H9 (cell line): ENCODE measurements around the gene MAN1A1. TPM values are rescaled to one million over a fixed set of nuclear protein-coding genes. Genes with fewer than 3 reads are reported as not detected.

Source experiments
- DNase-seq: peaks from one replicate; pipeline ENCODE4 v3.0.0-alpha.2; 2017
- H2AFZ ChIP-seq: one replicate; pipeline ENCODE4 v1.6.1; 2013; ENCODE audit warnings: mild to moderate bottlenecking, low read length, control low read depth, moderate library complexity
- H2AK5ac ChIP-seq: 2 replicates; pipeline ENCODE4 v1.6.1; 2013; ENCODE audit warnings: low read length, control low read depth, mixed read lengths; ENCODE audit not compliant: insufficient read length
- H2BK120ac ChIP-seq: one replicate; pipeline ENCODE4 v1.6.1; 2013; ENCODE audit warnings: low read depth, mild to moderate bottlenecking, low read length, control low read depth, inconsistent platforms; ENCODE audit not compliant: poor library complexity, severe bottlenecking
- H2BK12ac ChIP-seq: 2 replicates; pipeline ENCODE4 v1.6.1; 2013; ENCODE audit warnings: low read length, control low read depth, mixed read lengths, low read depth; ENCODE audit not compliant: insufficient read length
- H2BK15ac ChIP-seq: 2 replicates; pipeline ENCODE4 v1.6.1; 2013; ENCODE audit warnings: low read depth, low read length, control low read depth
- H2BK20ac ChIP-seq: one replicate; pipeline ENCODE4 v1.6.1; 2013; ENCODE audit warnings: low read depth, mild to moderate bottlenecking, low read length, control low read depth, inconsistent platforms; ENCODE audit not compliant: poor library complexity, severe bottlenecking
- H2BK5ac ChIP-seq: 2 replicates; pipeline ENCODE4 v1.6.1; 2013; ENCODE audit warnings: low read length, control low read depth, mixed read lengths; ENCODE audit not compliant: insufficient read length
- H3K14ac ChIP-seq: 2 replicates; pipeline ENCODE4 v1.6.1; 2013; ENCODE audit warnings: low read length, control low read depth; ENCODE audit not compliant: insufficient read depth
- H3K18ac ChIP-seq: 2 replicates; pipeline ENCODE4 v1.6.1; 2013; ENCODE audit warnings: low read depth, mild to moderate bottlenecking, mixed read lengths, low read length, control low read depth; ENCODE audit not compliant: insufficient read length
- H3K23ac ChIP-seq: 2 replicates; pipeline ENCODE4 v1.6.1; 2013; ENCODE audit warnings: low read length, control low read depth, mixed read lengths, low read depth; ENCODE audit not compliant: insufficient read length
- H3K23me2 ChIP-seq: 2 replicates; pipeline ENCODE4 v1.6.1; 2013; ENCODE audit warnings: low read depth, mild to moderate bottlenecking, mixed read lengths, low read length, control low read depth; ENCODE audit not compliant: insufficient read length, poor library complexity, severe bottlenecking
- H3K27ac ChIP-seq: 2 replicates; pipeline ENCODE4 v1.5.1; 2013; ENCODE audit warnings: low read length, control low read depth, mixed read lengths, low read depth; ENCODE audit not compliant: insufficient read length
- H3K27me3 ChIP-seq: 2 replicates; pipeline ENCODE4 v1.6.1; 2013; ENCODE audit warnings: low read length, control low read depth, inconsistent platforms; ENCODE audit not compliant: insufficient read depth
- H3K4ac ChIP-seq: 2 replicates; pipeline ENCODE4 v1.6.1; 2013; ENCODE audit warnings: low read depth, mild to moderate bottlenecking, control low read depth, inconsistent platforms, low read length, moderate library complexity
- H3K4me1 ChIP-seq: 2 replicates; pipeline ENCODE4 v1.6.1; 2013; ENCODE audit warnings: low read length, control low read depth, inconsistent platforms; ENCODE audit not compliant: insufficient read depth
- H3K4me2 ChIP-seq: 2 replicates; pipeline ENCODE4 v1.6.1; 2013; ENCODE audit warnings: low read length, control low read depth, mixed read lengths; ENCODE audit not compliant: insufficient read length, insufficient read depth
- H3K56ac ChIP-seq: 2 replicates; pipeline ENCODE4 v1.6.1; 2013; ENCODE audit warnings: low read depth, mild to moderate bottlenecking, mixed read lengths, low read length, control low read depth; ENCODE audit not compliant: insufficient read length
- H3K79me1 ChIP-seq: 2 replicates; pipeline ENCODE4 v1.6.1; 2013; ENCODE audit warnings: low read depth, mild to moderate bottlenecking, moderate library complexity, low read length, control low read depth, inconsistent platforms; ENCODE audit not compliant: insufficient read depth, poor library complexity, severe bottlenecking
- H3K79me2 ChIP-seq: 2 replicates; pipeline ENCODE4 v1.6.1; 2013; ENCODE audit warnings: low read length, control low read depth, inconsistent platforms; ENCODE audit not compliant: insufficient read depth
- H3K9ac ChIP-seq: 2 replicates; pipeline ENCODE4 v1.6.1; 2013; ENCODE audit warnings: low read length, control low read depth, mixed read lengths; ENCODE audit not compliant: insufficient read length; ENCODE audit errors: extremely low read depth
- H3K9me3 ChIP-seq: one replicate; pipeline ENCODE4 v1.6.1; 2013; ENCODE audit warnings: low read depth, low read length, inconsistent platforms; ENCODE audit not compliant: control insufficient read depth
- H3T11ph ChIP-seq: one replicate; pipeline ENCODE4 v1.6.1; 2013; ENCODE audit warnings: mild to moderate bottlenecking, low read length, control low read depth, inconsistent platforms
- H4K20me1 ChIP-seq: one replicate; pipeline ENCODE4 v1.6.1; 2013; ENCODE audit not compliant: control insufficient read depth, insufficient read length, insufficient read depth
- H4K5ac ChIP-seq: 2 replicates; pipeline ENCODE4 v1.6.1; 2013; ENCODE audit warnings: low read depth, mild to moderate bottlenecking, mixed read lengths, low read length, control low read depth; ENCODE audit not compliant: insufficient read length
- H4K8ac ChIP-seq: replicated peaks from 2 replicates; pipeline ENCODE4 v1.6.1; 2013; ENCODE audit warnings: low read length, control low read depth, mixed read lengths, low read depth; ENCODE audit not compliant: insufficient read length
- H4K91ac ChIP-seq: 2 replicates; pipeline ENCODE4 v1.6.1; 2013; ENCODE audit warnings: low read depth, mild to moderate bottlenecking, moderate library complexity, mixed read lengths, low read length, control low read depth; ENCODE audit not compliant: insufficient read length
- H3K27ac Mint-ChIP-seq, 3 experiments: 2 replicates in 2 of 3; 3 replicates in 1 of 3; pipeline ENCODE4 v1.8.0; 2020 to 2021; ENCODE audit warnings: mixed read lengths in 3 of 3, mild to moderate bottlenecking in 1 of 3, moderate library complexity in 1 of 3
- H3K27me3 Mint-ChIP-seq: 2 replicates; pipeline ENCODE4 v1.8.0; 2021; ENCODE audit warnings: low read depth, mild to moderate bottlenecking, moderate library complexity, mixed read lengths
- H3K36me3 Mint-ChIP-seq, 3 experiments: 2 replicates in 2 of 3; 3 replicates in 1 of 3; pipeline ENCODE4 v1.8.0; 2020 to 2021; ENCODE audit warnings: low read depth in 3 of 3, mixed read lengths in 3 of 3; ENCODE audit not compliant: insufficient read depth in 1 of 3
- H3K4me1 Mint-ChIP-seq, 2 experiments: 2 replicates each; pipeline ENCODE4 v1.8.0; 2020; ENCODE audit warnings: mixed read lengths in 2 of 2
- H3K4me3 Mint-ChIP-seq, 2 experiments: 2 replicates in 1 of 2; 3 replicates in 1 of 2; pipeline ENCODE4 v1.8.0; 2020 to 2021; ENCODE audit warnings: mild to moderate bottlenecking in 2 of 2, mixed read lengths in 2 of 2, moderate library complexity in 1 of 2
- H3K9me3 Mint-ChIP-seq, 2 experiments: 2 replicates in 1 of 2; 3 replicates in 1 of 2; pipeline ENCODE4 v1.8.0; 2020; ENCODE audit warnings: mild to moderate bottlenecking in 2 of 2, mixed read lengths in 2 of 2, moderate library complexity in 1 of 2
- CTCF ChIP-seq: fragments of 200-600 bp; sonication (generic); conservative IDR thresholded peaks from 3 replicates; pipeline ENCODE4 v1.8.0; 2021; ENCODE audit warnings: antibody characterized with exemption, mild to moderate bottlenecking
- WGBS: extraction: QIAGEN DNeasy Blood & Tissue Kit; methylation state at CpG from one replicate; pipeline ENCODE4 v1.1.7; 2013; ENCODE audit warnings: missing lambda C conversion rate, low lambda C conversion rate, mixed read lengths; ENCODE audit not compliant: insufficient read length; ENCODE audit errors: extremely low coverage; 5-methylcytosine and 5-hydroxymethylcytosine counted together
- total RNA-seq: library from RNA; stranded (reverse); gene quantifications from 2 replicates; pipeline ENCODE4 v1.2.1, GENCODE V29; 2021

The MAN1A1 gene
- total RNA-seq, 1 experiment from 2014 or later = 1.6 TPM

- Histone ChIP-seq H4K5ac (no peak overlapping the region), H3K79me2 (no peaks in the 10 kb centered on the region), H2BK12ac (no peak overlapping the region), H3K27me3 (no peaks in the 10 kb centered on the region), H3K18ac (no peak overlapping the region), H4K20me1 (no peaks in the 10 kb centered on the region), H3K27ac (no peak overlapping the region), H4K91ac (no peak overlapping the region), H3K4me1 (no peaks in the 10 kb centered on the region), H3K23ac (no peak overlapping the region), H2BK15ac (no peak overlapping the region), H3K4me2 (no peak overlapping the region), H3K23me2 (no peaks in the 10 kb centered on the region), H3K9ac (no peak overlapping the region), H3K79me1 (no peaks in the 10 kb centered on the region), H3K56ac (no peak overlapping the region), H2BK20ac (no peak overlapping the region), H2BK120ac (no peak overlapping the region), H2BK5ac (no peak overlapping the region), H3T11ph (no peak overlapping the region), H3K4ac (no peak overlapping the region), H2AFZ (peak overlapping the region; percentile 42), H4K8ac (no peak overlapping the region), H3K14ac (no peak overlapping the region), H2AK5ac (no peak overlapping the region), H3K9me3 (no peaks in the 10 kb centered on the region)
- WGBS = no CpG with 5 or more reads among the region's 12 CpGs
- Mint-ChIP-seq H3K9me3 (no peaks in the 10 kb centered on the region), H3K4me1 (peaks cover 9 to 17% of the 10 kb centered on the region in 2 experiments; a peak in 3 of 4 replicates), H3K4me3 (no peak overlapping the region), H3K36me3 (no peaks in the 10 kb centered on the region; a peak in 1 of 7 replicates), H3K27ac (no peak overlapping the region), H3K27me3 (no peaks in the 10 kb centered on the region; the same call in 1 of the 2 replicates)
- no peak for DNase-seq
- TF ChIP-seq CTCF = no peak
These were observed 209.1 kb downstream of the MAN1A1 start for GRCh38 chr6:119140196-119141140.
